DMS53 treated with DMSO at 0.1 percent for 48 hours (cell line): ENCODE measurements around the gene POLE3.
"Not testable (repeated sequence)": the region's sequence is repeated elsewhere in the genome, so short reads cannot be mapped to it uniquely, and the experiment has no call there.

Experiments
- DNase-seq: peaks from one replicate; lab custom pipeline; 2025; ENCODE audit not compliant: unreplicated experiment; lab: John Stamatoyannopoulos, UW

Gene POLE3

GRCh38 chr9:113406353-113406752 lies 4.1 kb downstream of the POLE3 start:
- DNase-seq, result not testable (repeated sequence)

- DNase-seq, result no peak
Measured at GRCh38 chr9:113403646-113404045, 6.8 kb downstream of the POLE3 start.

GRCh38 chr9:113401027-113401792 lies 9.3 kb downstream of the POLE3 start, which contains the start of gene ALAD:
Gene ALAD, minus strand, starts transcription at chr9:113401284. Its CDS starts 7,725 bp downstream, at chr9:113393559.
- DNase-seq, result peak; percentile 87

- DNase-seq, result no peak
Measured at GRCh38 chr9:113399646-113400200, 10.8 kb downstream of the POLE3 start.

GRCh38 chr9:113398796-113399195 lies 11.7 kb downstream of the POLE3 start:
- no peak for DNase-seq

- DNase-seq, result no peak
Measured at GRCh38 chr9:113397203-113397631, 13.3 kb downstream of the POLE3 start.

GRCh38 chr9:113395000-113395861 lies 15.2 kb downstream of the POLE3 start:
- DNase-seq, result no peak

- DNase-seq, result no peak
Measured at GRCh38 chr9:113393281-113393680, 17.2 kb downstream of the POLE3 start.

GRCh38 chr9:113391917-113392316 lies 18.6 kb downstream of the POLE3 start:
- no peak for DNase-seq

GRCh38 chr9:113390192-113390960 lies 20.1 kb downstream of the POLE3 start:
- no peak for DNase-seq

GRCh38 chr9:113389451-113389850 lies 21.0 kb downstream of the POLE3 start:
- DNase-seq, result no peak

GRCh38 chr9:113388833-113389232 lies 21.6 kb downstream of the POLE3 start:
- no peak for DNase-seq

GRCh38 chr9:113387560-113388230 lies 22.8 kb downstream of the POLE3 start:
- peak; percentile 25 for DNase-seq

- DNase-seq, result no peak
Measured at GRCh38 chr9:113386571-113387393, 23.7 kb downstream of the POLE3 start.

GRCh38 chr9:113381909-113382411 lies 28.5 kb downstream of the POLE3 start:
- DNase-seq, result peak; percentile 57

GRCh38 chr9:113381441-113381840 lies 29.0 kb downstream of the POLE3 start:
- DNase-seq, result not testable (repeated sequence)

- DNase-seq, result no peak
Measured at GRCh38 chr9:113380869-113381378, 29.6 kb downstream of the POLE3 start.

- not testable (repeated sequence) for DNase-seq
Measured at GRCh38 chr9:113379829-113380210, 30.7 kb downstream of the POLE3 start.
